Smooth muscle cell (in vitro differentiated cells): Measurements from ENCODE around the gene ASB8. TPM values are rescaled to one million over a fixed set of nuclear protein-coding genes. Genes with fewer than 3 reads are reported as not detected.
A peak's percentile ranks its signal among the peaks of the same experiment; 100 is the strongest.

Experiments used
- DNase-seq: peaks from one replicate; lab custom pipeline; 2025; ENCODE audit not compliant: unreplicated experiment; lab: John Stamatoyannopoulos, UW
- H2AFZ ChIP-seq: fragments of 200-600 bp; sonication (generic); 2 replicates; pipeline ENCODE4 v1.6.0; 2016; ENCODE audit warnings: antibody characterized with exemption, low read depth, mild to moderate bottlenecking
- H3F3A ChIP-seq: fragments of 200-600 bp; sonication (generic); 2 replicates; pipeline ENCODE4 v1.6.0; 2017; ENCODE audit warnings: antibody characterized with exemption, low read depth
- H3K27ac ChIP-seq: fragments of 200-600 bp; sonication (generic); 2 replicates; pipeline ENCODE4 v1.5.1; 2016; ENCODE audit warnings: low read depth, mild to moderate bottlenecking
- H3K27me3 ChIP-seq: fragments of 200-600 bp; sonication (generic); 2 replicates; pipeline ENCODE4 v1.6.1; 2016; ENCODE audit warnings: low read depth, mild to moderate bottlenecking
- H3K36me3 ChIP-seq: fragments of 200-600 bp; sonication (generic); 2 replicates; pipeline ENCODE4 v1.5.1; 2016; ENCODE audit warnings: low read depth
- H3K4me1 ChIP-seq: fragments of 200-600 bp; sonication (generic); 2 replicates; pipeline ENCODE4 v1.5.1; 2016; ENCODE audit warnings: low read depth
- H3K4me2 ChIP-seq: fragments of 200-600 bp; sonication (generic); 2 replicates; pipeline ENCODE4 v1.6.0; 2016; ENCODE audit warnings: mild to moderate bottlenecking
- H3K4me3 ChIP-seq: fragments of 200-600 bp; sonication (generic); 2 replicates; pipeline ENCODE4 v1.5.1; 2016; ENCODE audit warnings: mild to moderate bottlenecking
- H3K79me2 ChIP-seq: fragments of 200-600 bp; sonication (generic); 2 replicates; pipeline ENCODE4 v1.6.0; 2016; ENCODE audit warnings: low read depth, mild to moderate bottlenecking
- H3K9ac ChIP-seq: fragments of 200-600 bp; sonication (generic); 2 replicates; pipeline ENCODE4 v1.6.0; 2016; ENCODE audit warnings: low read depth
- H3K9me3 ChIP-seq: fragments of 200-600 bp; sonication (generic); replicated peaks from 2 replicates; pipeline ENCODE4 v1.5.1; 2016; ENCODE audit warnings: low read depth
- H4K20me1 ChIP-seq: fragments of 200-600 bp; sonication (generic); 2 replicates; pipeline ENCODE4 v1.6.0; 2016; ENCODE audit warnings: low read depth
- CTCF ChIP-seq: fragments of 200-600 bp; sonication (generic); IDR thresholded peaks from 2 replicates; pipeline ENCODE4 v1.5.1; 2017; ENCODE audit warnings: borderline replicate concordance, mild to moderate bottlenecking, antibody characterized with exemption; ENCODE audit not compliant: insufficient read depth, poor library complexity, severe bottlenecking
- WGBS: methylation state at CpG from one replicate; pipeline ENCODE4 v1.1.7; 2016; ENCODE audit warnings: low lambda C conversion rate; 5-methylcytosine and 5-hydroxymethylcytosine counted together
- polyA plus RNA-seq: library from polyadenylated mRNA; unstranded; fragments of >200 nt; fragmentation: Nextera tagmentation; extraction: Ambion mirVana; gene quantifications from 2 replicates; pipeline ENCODE4 v1.2.1, GENCODE V29; 2016
- total RNA-seq: library from RNA; depleted of rRNA; stranded (reverse); fragments of >200 nt; gene quantifications from 2 replicates; pipeline ENCODE4 v1.2.3, GENCODE V29; 2014

ASB8 gene
- total and polyA plus RNA-seq, 2 experiments from 2014 or later, result 25.4 to 31.1 TPM

- Histone ChIP-seq H3K9me3 (no peaks in the 10 kb centered on the region), H3F3A (peaks cover 9% of the 10 kb centered on the region), H3K27ac (no peak overlapping the region), H2AFZ (no peak overlapping the region), H3K27me3 (peaks cover 9% of the 10 kb centered on the region), H3K4me1 (peaks cover 8% of the 10 kb centered on the region), H3K36me3 (no peaks in the 10 kb centered on the region), H3K4me3 (peak overlapping the region; percentile 80), H3K9ac (no peak overlapping the region), H3K4me2 (peak overlapping the region; percentile 90), H4K20me1 (peaks cover 11% of the 10 kb centered on the region), H3K79me2 (peaks cover 39% of the 10 kb centered on the region)
- TF ChIP-seq CTCF, result no peak
- WGBS, result 49% methylated on average over 10 of the region's 10 CpGs
- DNase-seq, result peak; percentile 22
Observed at GRCh38 chr12:48185181-48185919, 28.0 kb upstream of the ASB8 start.

DNA sequence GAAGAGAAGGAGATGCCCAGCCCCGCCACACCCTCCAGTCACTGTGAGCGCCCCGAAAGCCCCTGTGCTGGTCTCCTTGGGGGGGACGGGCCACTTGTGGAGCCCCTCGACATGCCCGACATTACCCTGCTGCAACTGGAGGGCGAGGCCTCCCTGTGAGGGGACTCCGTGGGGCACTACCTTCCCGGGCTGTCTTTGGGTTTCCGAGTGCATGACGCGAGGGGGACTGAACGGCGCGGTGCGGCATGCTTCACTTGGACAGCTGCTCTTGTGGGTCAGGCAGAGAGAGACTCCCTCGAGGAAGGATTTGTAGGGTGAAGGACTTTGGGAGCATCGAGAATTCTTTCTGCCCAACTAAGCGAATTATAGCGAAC, 27.2 kb upstream of the ASB8 start:
- Histone ChIP-seq H3K36me3 (no peaks in the 10 kb centered on the region), H3K27ac (no peak overlapping the region), H3F3A (peaks cover 9% of the 10 kb centered on the region), H3K4me2 (peak overlapping the region; percentile 90), H3K79me2 (peaks cover 39% of the 10 kb centered on the region), H3K9me3 (no peaks in the 10 kb centered on the region), H3K4me3 (peak overlapping the region; percentile 80), H3K27me3 (peaks cover 13% of the 10 kb centered on the region), H2AFZ (peak overlapping the region; percentile 84), H3K9ac (peak overlapping the region; percentile 68), H3K4me1 (peaks cover 8% of the 10 kb centered on the region), H4K20me1 (peaks cover 11% of the 10 kb centered on the region)
- DNase-seq, result no peak
- 13% methylated on average over 20 of the region's 20 CpGs for WGBS
- no peak for TF ChIP-seq CTCF

- Histone ChIP-seq H3K27ac (peak overlapping the region; percentile 56), H4K20me1 (peaks cover 11% of the 10 kb centered on the region), H3K27me3 (peaks cover 13% of the 10 kb centered on the region), H3F3A (peaks cover 9% of the 10 kb centered on the region), H3K4me3 (peak overlapping the region; percentile 80), H3K36me3 (no peaks in the 10 kb centered on the region), H3K9ac (peak overlapping the region; percentile 68), H2AFZ (peak overlapping the region; percentile 84), H3K79me2 (peaks cover 39% of the 10 kb centered on the region), H3K4me1 (peaks cover 8% of the 10 kb centered on the region), H3K9me3 (no peaks in the 10 kb centered on the region), H3K4me2 (peak overlapping the region; percentile 90)
- 6% methylated on average over 52 of the region's 61 CpGs for WGBS
- TF ChIP-seq CTCF, result no peak
- peak; percentile 63 for DNase-seq
Observed at GRCh38 chr12:48183876-48184548, 26.7 kb upstream of the ASB8 start.
